ENCODE measurements around the gene HDAC4. TPM values are rescaled to one million over a fixed set of nuclear protein-coding genes. Genes with fewer than 3 reads are reported as not detected.
A peak's percentile ranks its signal among the peaks of the same experiment; 100 is the strongest.

Gene HDAC4

DNA sequence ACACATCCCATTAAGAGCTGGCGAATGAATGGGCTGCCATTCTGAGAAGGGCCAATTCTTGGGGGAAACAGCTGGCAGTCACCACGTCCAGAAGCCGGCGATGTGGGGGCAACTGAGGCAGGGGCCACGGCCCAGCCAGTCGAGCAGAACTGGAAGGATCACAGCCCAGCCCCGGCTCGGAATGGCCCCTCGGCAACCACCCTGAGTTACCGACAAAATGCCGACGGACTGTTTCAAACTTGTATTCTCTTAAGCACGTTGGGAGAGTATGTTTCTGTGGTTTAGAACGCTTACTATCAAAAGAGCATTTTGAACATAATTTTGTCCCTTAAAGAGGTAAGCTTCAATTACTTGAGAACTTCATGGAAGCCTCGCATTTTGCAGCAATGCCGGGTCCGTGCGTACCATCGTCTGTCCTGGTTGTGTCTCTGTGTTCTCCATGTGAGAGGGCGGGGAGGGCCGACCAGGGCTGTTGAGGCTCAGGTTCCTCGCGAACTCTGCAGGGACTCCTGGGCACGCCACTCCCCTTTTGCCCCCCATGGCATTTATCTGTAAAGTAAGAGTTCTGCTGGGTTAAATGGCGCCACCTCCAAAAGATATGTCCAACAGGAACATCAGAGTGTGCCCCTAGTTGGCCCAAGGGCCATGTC, 397.1 kb downstream of the HDAC4 start:
- Histone ChIP-seq H3K27me3 (ENCODE audit: control insufficient read depth, insufficient read depth, low read length) (peaks cover 61% of the 10 kb centered on the region), H3K4me2 (ENCODE audit: low read length) (peak overlapping the region; percentile 82), H3K4me3 (ENCODE audit: low read length) (no peak overlapping the region), H3K9ac (ENCODE audit: low read depth, low read length) (no peak overlapping the region), H3K9me3 (replicated peaks; ENCODE audit: low read length) (no peaks in the 10 kb centered on the region), H3K36me3 (ENCODE audit: insufficient read depth, low read length) (no peaks in the 10 kb centered on the region), H3K4me1 (ENCODE audit: control insufficient read depth, insufficient read depth, low read length) (peaks cover 9% of the 10 kb centered on the region)

DNA sequence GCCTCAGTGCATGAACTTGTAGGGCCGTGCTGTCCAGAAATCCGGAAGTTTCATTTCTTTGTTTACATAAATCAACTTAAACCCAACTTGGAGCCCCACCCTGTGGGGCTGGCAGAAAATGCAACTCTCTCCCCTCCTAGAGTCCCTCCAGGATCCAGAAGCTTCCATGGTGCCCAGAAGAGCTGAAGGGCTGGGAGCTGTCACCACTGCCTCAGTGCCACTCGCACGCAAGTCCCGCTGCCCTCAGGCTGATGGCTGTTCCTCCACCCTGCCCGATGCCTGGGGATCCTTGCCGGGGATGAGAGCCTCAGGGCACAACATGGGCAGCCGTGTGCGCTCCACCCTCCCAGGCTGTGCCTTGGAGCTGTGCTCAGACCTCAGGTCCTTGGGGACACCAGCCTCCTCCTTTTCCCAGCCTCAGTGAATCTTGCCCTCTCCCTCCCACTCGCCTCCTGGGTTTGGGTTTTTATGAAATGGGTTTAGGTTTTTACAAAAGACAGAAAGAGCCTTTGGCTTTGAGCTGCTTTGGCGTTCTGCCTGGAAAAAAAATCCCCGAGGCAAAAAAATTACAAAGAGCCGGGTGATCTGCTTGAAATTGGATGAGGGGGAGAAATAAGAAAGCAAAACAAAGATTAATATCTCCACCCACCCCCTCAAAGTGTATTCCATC, 397.7 kb downstream of the HDAC4 start:
- Histone ChIP-seq H3K9me3 (replicated peaks; ENCODE audit: low read length) (no peaks in the 10 kb centered on the region), H3K36me3 (ENCODE audit: insufficient read depth, low read length) (no peaks in the 10 kb centered on the region), H3K4me3 (ENCODE audit: low read length) (peak overlapping the region; percentile 60), H3K9ac (ENCODE audit: low read depth, low read length) (peak overlapping the region; percentile 21), H3K4me1 (ENCODE audit: control insufficient read depth, insufficient read depth, low read length) (peaks cover 9% of the 10 kb centered on the region), H3K27me3 (ENCODE audit: control insufficient read depth, insufficient read depth, low read length) (peaks cover 57% of the 10 kb centered on the region), H3K4me2 (ENCODE audit: low read length) (peak overlapping the region; percentile 82)

DNA sequence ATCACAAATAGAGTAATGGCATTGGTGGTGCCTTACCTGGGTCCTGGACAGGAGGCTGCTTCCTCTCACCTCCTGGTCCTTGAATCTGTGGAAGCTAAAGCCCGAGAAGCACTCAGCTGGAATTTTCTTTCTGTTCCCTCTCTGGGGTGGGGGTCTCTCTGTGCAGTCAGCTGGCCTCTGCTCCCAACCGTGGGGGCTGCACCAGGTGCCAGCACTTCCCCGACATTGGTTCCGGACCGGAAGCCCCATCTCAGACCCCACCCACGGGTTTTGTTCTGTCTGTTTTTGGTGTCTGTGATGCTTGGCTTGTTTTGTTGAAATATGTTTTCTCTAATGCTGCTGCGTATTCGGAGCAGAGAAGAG, 398.2 kb downstream of the HDAC4 start:
- Histone ChIP-seq H3K36me3 (ENCODE audit: insufficient read depth, low read length) (no peaks in the 10 kb centered on the region), H3K9ac (ENCODE audit: low read depth, low read length) (peak overlapping the region; percentile 21), H3K4me3 (ENCODE audit: low read length) (peak overlapping the region; percentile 60), H3K4me2 (ENCODE audit: low read length) (peak overlapping the region; percentile 82), H3K9me3 (replicated peaks; ENCODE audit: low read length) (no peaks in the 10 kb centered on the region), H3K27me3 (ENCODE audit: control insufficient read depth, insufficient read depth, low read length) (peaks cover 55% of the 10 kb centered on the region), H3K4me1 (ENCODE audit: control insufficient read depth, insufficient read depth, low read length) (peaks cover 9% of the 10 kb centered on the region)

DNA sequence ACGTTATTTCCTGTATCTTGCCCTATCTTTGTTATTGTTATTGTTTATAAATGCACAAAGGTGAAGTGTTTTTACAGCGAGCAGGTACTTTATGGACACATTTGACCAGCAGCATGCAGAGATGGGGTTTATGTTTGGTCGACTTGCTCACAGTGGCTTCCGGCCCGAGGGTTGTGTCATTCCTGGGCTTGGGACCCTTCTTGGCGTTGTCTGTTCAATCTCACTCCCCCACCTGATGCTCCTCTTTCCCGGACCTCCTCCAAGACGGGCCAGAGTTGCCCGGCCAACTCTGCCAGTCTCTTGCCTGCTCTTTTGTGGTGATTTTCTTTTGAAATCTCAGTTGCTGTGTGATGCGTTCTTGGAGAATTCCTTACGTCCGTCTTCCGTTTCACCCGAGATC, 399.0 kb downstream of the HDAC4 start:
- no peak overlapping the region for H3K4me3 ChIP-seq (ENCODE audit: low read length)

GRCh38 chr2:239000500-239001073, 400.2 kb downstream of the HDAC4 start:
- Histone ChIP-seq H3K4me1 (ENCODE audit: control insufficient read depth, insufficient read depth, low read length) (peaks cover 9% of the 10 kb centered on the region), H3K4me2 (ENCODE audit: low read length) (no peak overlapping the region), H3K27me3 (ENCODE audit: control insufficient read depth, insufficient read depth, low read length) (peaks cover 43% of the 10 kb centered on the region), H3K36me3 (ENCODE audit: insufficient read depth, low read length) (no peaks in the 10 kb centered on the region), H3K4me3 (ENCODE audit: low read length) (no peak overlapping the region), H3K9ac (ENCODE audit: low read depth, low read length) (no peak overlapping the region), H3K9me3 (replicated peaks; ENCODE audit: low read length) (no peaks in the 10 kb centered on the region)

More for the DNA sequence above, 399.0 kb downstream of the HDAC4 start:
- peaks cover 54% of the 10 kb centered on the region for H3K27me3 ChIP-seq (ENCODE audit: control insufficient read depth, insufficient read depth, low read length)
- no peak overlapping the region for H3K9ac ChIP-seq (ENCODE audit: low read depth, low read length)
- H3K9me3 ChIP-seq (replicated peaks; ENCODE audit: low read length) = no peaks in the 10 kb centered on the region
- no peaks in the 10 kb centered on the region for H3K36me3 ChIP-seq (ENCODE audit: insufficient read depth, low read length)
- H3K4me1 ChIP-seq (ENCODE audit: control insufficient read depth, insufficient read depth, low read length) = peaks cover 9% of the 10 kb centered on the region
- no peak overlapping the region for H3K4me2 ChIP-seq (ENCODE audit: low read length)

- Histone ChIP-seq H3K9me3 (replicated peaks; ENCODE audit: low read length) (no peaks in the 10 kb centered on the region), H3K4me3 (ENCODE audit: low read length) (no peak overlapping the region), H3K4me2 (ENCODE audit: low read length) (no peak overlapping the region)
Measured at GRCh38 chr2:239000089-239000488, 400.7 kb downstream of the HDAC4 start.

GRCh38 chr2:238999291-238999741, 401.5 kb downstream of the HDAC4 start:
- Histone ChIP-seq H3K9ac (ENCODE audit: low read depth, low read length) (no peak overlapping the region), H3K36me3 (ENCODE audit: insufficient read depth, low read length) (no peaks in the 10 kb centered on the region), H3K4me1 (ENCODE audit: control insufficient read depth, insufficient read depth, low read length) (peaks cover 9% of the 10 kb centered on the region), H3K4me2 (ENCODE audit: low read length) (no peak overlapping the region), H3K4me3 (ENCODE audit: low read length) (no peak overlapping the region), H3K27me3 (ENCODE audit: control insufficient read depth, insufficient read depth, low read length) (peaks cover 35% of the 10 kb centered on the region), H3K9me3 (replicated peaks; ENCODE audit: low read length) (no peaks in the 10 kb centered on the region)

More at GRCh38 chr2:239000089-239000488, 400.7 kb downstream of the HDAC4 start:
- Histone ChIP-seq H3K4me1 (ENCODE audit: control insufficient read depth, insufficient read depth, low read length) (peaks cover 9% of the 10 kb centered on the region), H3K27me3 (ENCODE audit: control insufficient read depth, insufficient read depth, low read length) (peaks cover 39% of the 10 kb centered on the region), H3K36me3 (ENCODE audit: insufficient read depth, low read length) (no peaks in the 10 kb centered on the region), H3K9ac (ENCODE audit: low read depth, low read length) (no peak overlapping the region)

DNA sequence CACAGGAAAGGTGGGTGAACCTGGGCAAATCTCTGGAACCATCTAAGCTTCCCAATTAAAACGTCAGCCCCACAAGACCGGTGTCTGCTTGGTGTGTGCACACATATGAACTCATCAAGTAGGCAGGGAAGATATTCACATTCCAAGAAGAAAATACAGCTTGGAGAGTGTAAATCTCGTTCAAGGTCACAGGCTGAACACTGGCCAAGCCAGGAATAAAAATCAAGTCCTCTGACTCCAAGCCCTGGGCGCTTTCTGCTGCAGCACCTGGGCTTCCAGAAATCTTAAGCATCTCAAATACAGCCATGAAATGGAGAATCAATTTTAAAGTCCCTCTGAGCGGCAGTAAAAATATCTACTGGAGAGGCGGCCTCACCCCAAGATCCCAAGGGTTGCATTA, 402.0 kb downstream of the HDAC4 start:
- no peak overlapping the region for H3K4me2 ChIP-seq (ENCODE audit: low read length)
- peaks cover 9% of the 10 kb centered on the region for H3K4me1 ChIP-seq (ENCODE audit: control insufficient read depth, insufficient read depth, low read length)
- H3K9me3 ChIP-seq (replicated peaks; ENCODE audit: low read length) = no peaks in the 10 kb centered on the region
- H3K9ac ChIP-seq (ENCODE audit: low read depth, low read length) = no peak overlapping the region
- peaks cover 34% of the 10 kb centered on the region for H3K27me3 ChIP-seq (ENCODE audit: control insufficient read depth, insufficient read depth, low read length)
- H3K36me3 ChIP-seq (ENCODE audit: insufficient read depth, low read length) = no peaks in the 10 kb centered on the region
- H3K4me3 ChIP-seq (ENCODE audit: low read length) = no peak overlapping the region

Small RNAs within 50 kb of the gene (small RNA-seq; reads per million reads assigned to genes)
- gene MIR2467 (not detected), gene MIR4269 (not detected), gene MIR4440 (not detected), gene MIR4441 (not detected)

All from skeletal muscle satellite cell (primary cell).